Measurements from ENCODE around the gene MED23. TPM values are rescaled to one million over a fixed set of nuclear protein-coding genes. Genes with fewer than 3 reads are reported as not detected.

Gene MED23
- polyA plus RNA-seq, 3 donors = 4.5 to 21.9 (median 7.9) TPM

GRCh38 chr6:131658287-131658686 lies 30.2 kb upstream of the MED23 start:
- Histone ChIP-seq H3K4me2 (replicated peaks; ENCODE audit: extremely low read depth, low read length, poor library complexity, severe bottlenecking) (no peak overlapping the region), H3K4me1 (ENCODE audit: control insufficient read depth in 1 of 2, insufficient read depth in 2 of 2, low read length in 2 of 2) (no peaks in the 10 kb centered on the region), H3K27ac (ENCODE audit: low read depth in 1 of 2, low read length in 2 of 2) (no peak overlapping the region), H2AFZ (ENCODE audit: insufficient read depth, low read depth, low read length, poor library complexity, severe bottlenecking) (no peak overlapping the region), H3K27me3 (ENCODE audit: control insufficient read depth in 2 of 2, insufficient read depth in 2 of 2, low read length in 2 of 2) (no peaks in the 10 kb centered on the region), H3K9ac (ENCODE audit: insufficient read depth, low read length, poor library complexity, severe bottlenecking) (no peak overlapping the region), H3K79me2 (ENCODE audit: insufficient read depth, low read length) (no peaks in the 10 kb centered on the region), H4K20me1 (ENCODE audit: insufficient read depth, low read length) (no peaks in the 10 kb centered on the region), H3K9me3 (replicated peaks in 1 of 2; ENCODE audit: control insufficient read depth in 1 of 2, insufficient read depth in 1 of 2, low read length in 2 of 2) (no peaks in the 10 kb centered on the region), H3K4me3 (replicated peaks in 1 of 3; ENCODE audit: low read depth in 2 of 3, low read length in 3 of 3) (no peak overlapping the region), H3K36me3 (replicated peaks in 1 of 2; ENCODE audit: control insufficient read depth in 1 of 2, insufficient read depth in 2 of 2, low read length in 2 of 2) (no peaks in the 10 kb centered on the region)
- peaks cover 0 to 4% (median 0%) of the 10 kb centered on the region in 7 donors for H3K9me3 Mint-ChIP-seq
- intact Hi-C loops (cut with micrococcal nuclease) = no loop called here
- H3K27ac Mint-ChIP-seq = no peak overlapping the region
- peaks cover 4% of the 10 kb centered on the region for H3K4me1 Mint-ChIP-seq
- H3K36me3 Mint-ChIP-seq = no peaks in the 10 kb centered on the region
- no CpG with 5 or more reads among the region's 3 CpGs for WGBS (ENCODE audit: insufficient coverage)
- H3K4me3 Mint-ChIP-seq = no peak overlapping the region
- TF ChIP-seq CTCF (IDR thresholded peaks at IDR 0.05) = no peak
- DNase-seq = no peak
- H3K27me3 Mint-ChIP-seq (ENCODE audit: low read depth in 3 of 3) = peaks cover 0 to 1% (median 0%) of the 10 kb centered on the region in 3 donors

GRCh38 chr6:131657630-131658111 lies 29.6 kb upstream of the MED23 start:
- Mint-ChIP-seq H3K9me3 (peaks cover 0 to 4% (median 0%) of the 10 kb centered on the region in 7 donors), H3K27me3 (ENCODE audit: low read depth in 3 of 3) (peaks cover 0 to 1% (median 0%) of the 10 kb centered on the region in 3 donors), H3K27ac (no peak overlapping the region), H3K4me1 (peaks cover 4% of the 10 kb centered on the region), H3K36me3 (no peaks in the 10 kb centered on the region), H3K4me3 (no peak overlapping the region)
- H3K4me1 ChIP-seq (ENCODE audit: control insufficient read depth in 1 of 2, insufficient read depth in 2 of 2, low read length in 2 of 2) = no peaks in the 10 kb centered on the region
- intact Hi-C loops (cut with micrococcal nuclease) = no loop called here
- H2AFZ ChIP-seq (ENCODE audit: insufficient read depth, low read depth, low read length, poor library complexity, severe bottlenecking) = no peak overlapping the region
- no peak overlapping the region for H3K27ac ChIP-seq (ENCODE audit: low read depth in 1 of 2, low read length in 2 of 2)
- TF ChIP-seq CTCF (IDR thresholded peaks at IDR 0.05) = no peak
- no peaks in the 10 kb centered on the region for H3K36me3 ChIP-seq (replicated peaks in 1 of 2; ENCODE audit: control insufficient read depth in 1 of 2, insufficient read depth in 2 of 2, low read length in 2 of 2)
- no peak overlapping the region for H3K4me2 ChIP-seq (replicated peaks; ENCODE audit: extremely low read depth, low read length, poor library complexity, severe bottlenecking)
- DNase-seq = no peak
- H3K4me3 ChIP-seq (replicated peaks in 1 of 3; ENCODE audit: low read depth in 2 of 3, low read length in 3 of 3) = no peak overlapping the region
- no peaks in the 10 kb centered on the region for H3K9me3 ChIP-seq (replicated peaks in 1 of 2; ENCODE audit: control insufficient read depth in 1 of 2, insufficient read depth in 1 of 2, low read length in 2 of 2)
- H4K20me1 ChIP-seq (ENCODE audit: insufficient read depth, low read length) = no peaks in the 10 kb centered on the region
- no peak overlapping the region for H3K9ac ChIP-seq (ENCODE audit: insufficient read depth, low read length, poor library complexity, severe bottlenecking)
- no peaks in the 10 kb centered on the region for H3K79me2 ChIP-seq (ENCODE audit: insufficient read depth, low read length)
- WGBS (ENCODE audit: insufficient coverage) = 95% methylated on average over 3 of the region's 6 CpGs
- H3K27me3 ChIP-seq (ENCODE audit: control insufficient read depth in 2 of 2, insufficient read depth in 2 of 2, low read length in 2 of 2) = no peaks in the 10 kb centered on the region
